ENCODE results near the gene TTLL3.

Gene TTLL3

GRCh38 chr3:9792405-9793160 is 17.5 kb upstream of the TTLL3 start, which contains the start of the genes ARPC4 and TADA3:
ARPC4 (plus strand) TSS chr3:9793082; CDS start chr3:9793122, 40 bp downstream.
TADA3 (minus strand) TSS chr3:9792473; CDS start chr3:9791466, 1,007 bp downstream.
- intact Hi-C loops (cut with DNase I; ENCODE audit: low total_unique reads) = loop anchor here (2.0 kb wide), 1 partner anchor 22 kb away; no protein-coding TSS in a partner anchor
- H3K27me3 ChIP-seq = no peaks in the 10 kb centered on the region
- H3K4me3 ChIP-seq = peak within 1 kb of the TSS; percentile 68 to 95
- no peaks in the 10 kb centered on the region for H3K9me3 ChIP-seq
- peak within 1 kb of the TSS; percentile 94 to 97 for H3K27ac ChIP-seq
- peaks cover 24 to 52% (median 26%) of the 10 kb centered on the region in 3 donors for H3K36me3 ChIP-seq
- H3K4me1 ChIP-seq = peaks cover 0 to 44% (median 37%) of the 10 kb centered on the region in 4 donors
- peak; percentile 94 to 96 for DNase-seq
- TF ChIP-seq CTCF (IDR thresholded peaks at IDR 0.05) = peak; percentile 21 to 37

DNA sequence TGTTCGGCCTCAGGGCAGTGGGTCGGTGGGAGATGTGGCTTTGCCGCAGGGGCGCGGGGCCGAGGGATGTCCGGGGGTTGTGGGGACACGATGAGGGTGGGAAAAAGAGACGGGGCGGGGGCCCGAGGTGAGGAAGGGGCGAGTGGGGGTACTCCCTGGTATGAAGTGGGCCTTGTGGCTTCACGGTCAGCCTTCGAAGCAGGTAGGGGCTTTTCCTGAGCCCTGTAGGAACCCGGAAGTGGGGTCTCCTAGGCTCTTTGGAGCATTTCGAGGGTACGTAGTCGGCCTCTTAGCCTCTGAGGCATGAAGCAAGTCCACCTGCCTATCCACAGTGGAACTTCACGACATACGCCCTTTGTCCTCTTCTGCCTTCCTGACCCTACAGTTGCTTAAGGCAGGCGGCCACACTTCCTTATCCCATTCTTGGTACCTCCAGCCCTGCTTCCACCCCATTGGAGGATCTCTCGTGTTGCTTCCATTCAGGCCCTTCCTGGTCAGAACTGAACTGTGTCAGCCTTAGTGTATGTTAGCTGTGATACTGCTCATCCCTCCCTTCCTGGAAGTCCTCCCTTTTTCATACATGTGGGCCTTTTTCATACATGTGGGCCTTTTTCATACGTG is 16.8 kb upstream of the TTLL3 start:
- peak in 1 of 2 donors; percentile 38 for DNase-seq
- intact Hi-C loops (cut with DNase I; ENCODE audit: low total_unique reads) = loop anchor here (2.0 kb wide), 1 partner anchor 22 kb away; no protein-coding TSS in a partner anchor
- no peaks in the 10 kb centered on the region for H3K9me3 ChIP-seq
- peak overlapping the region; percentile 94 to 97 for H3K27ac ChIP-seq
- H3K4me1 ChIP-seq = peaks cover 0 to 44% (median 37%) of the 10 kb centered on the region in 4 donors
- H3K27me3 ChIP-seq = no peaks in the 10 kb centered on the region
- no peak for TF ChIP-seq CTCF (IDR thresholded peaks at IDR 0.05)
- H3K36me3 ChIP-seq = peaks cover 25 to 52% (median 33%) of the 10 kb centered on the region in 3 donors
- H3K4me3 ChIP-seq = peak overlapping the region; percentile 68 to 95

DNA sequence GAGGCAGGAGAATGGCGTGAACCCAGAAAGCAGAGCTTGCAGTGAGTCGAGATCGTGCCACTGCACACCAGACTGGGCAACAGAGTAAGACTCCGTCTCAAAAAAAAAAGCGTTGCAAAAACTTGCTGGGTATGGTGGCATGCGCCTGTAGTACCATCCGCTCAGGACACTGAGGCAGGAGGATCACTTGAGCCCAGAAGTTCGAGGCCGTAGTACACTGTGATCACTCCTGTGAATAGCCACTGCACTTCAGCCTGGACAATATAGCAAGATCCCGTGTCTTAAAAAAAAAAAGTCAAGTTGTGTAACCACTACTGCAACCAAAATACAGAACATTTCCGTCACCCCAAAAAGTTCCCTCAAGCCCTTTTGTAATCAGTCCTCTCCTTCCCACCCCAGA is 15.7 kb upstream of the TTLL3 start:
- H3K9me3 ChIP-seq = no peaks in the 10 kb centered on the region
- H3K36me3 ChIP-seq = peaks cover 26 to 52% (median 33%) of the 10 kb centered on the region in 3 donors
- peak overlapping the region; percentile 68 to 95 for H3K4me3 ChIP-seq
- H3K27ac ChIP-seq = no peak overlapping the region
- no peak for DNase-seq
- no peak for TF ChIP-seq CTCF (IDR thresholded peaks at IDR 0.05)
- intact Hi-C loops (cut with DNase I; ENCODE audit: low total_unique reads) = no loop called here
- no peaks in the 10 kb centered on the region for H3K27me3 ChIP-seq
- H3K4me1 ChIP-seq = peaks cover 0 to 44% (median 37%) of the 10 kb centered on the region in 4 donors

DNA sequence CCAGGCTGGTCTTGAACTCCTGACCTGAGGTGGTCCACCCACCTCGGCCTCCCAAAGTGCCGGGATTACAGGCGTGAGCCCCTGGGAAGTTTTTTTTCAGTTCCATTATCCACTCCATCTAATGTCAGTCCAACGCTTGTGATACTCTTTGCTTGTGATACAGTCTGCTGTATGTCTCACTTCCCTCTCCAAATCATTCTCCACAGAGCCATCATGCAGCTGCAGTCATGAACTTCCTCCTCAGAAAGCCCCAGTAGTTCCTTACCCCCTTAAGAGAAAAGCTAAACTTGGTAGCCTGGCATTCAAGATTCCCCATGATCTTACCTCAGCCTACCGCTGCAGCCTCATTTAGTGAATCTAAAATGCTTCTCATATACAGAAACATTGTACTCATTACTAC is 14.9 kb upstream of the TTLL3 start:
- H3K9me3 ChIP-seq = no peaks in the 10 kb centered on the region
- intact Hi-C loops (cut with DNase I; ENCODE audit: low total_unique reads) = no loop called here
- no peak overlapping the region for H3K4me3 ChIP-seq
- H3K4me1 ChIP-seq = peaks cover 0 to 44% (median 37%) of the 10 kb centered on the region in 4 donors
- no peak for TF ChIP-seq CTCF (IDR thresholded peaks at IDR 0.05)
- H3K27me3 ChIP-seq = no peaks in the 10 kb centered on the region
- no peak for DNase-seq
- peaks cover 29 to 52% (median 34%) of the 10 kb centered on the region in 3 donors for H3K36me3 ChIP-seq
- H3K27ac ChIP-seq = no peak overlapping the region

- Histone ChIP-seq H3K4me1 (peaks cover 0 to 31% (median 22%) of the 10 kb centered on the region in 4 donors), H3K27ac (no peak overlapping the region), H3K4me3 (no peak overlapping the region), H3K36me3 (peaks cover 49 to 65% (median 52%) of the 10 kb centered on the region in 3 donors), H3K9me3 (no peaks in the 10 kb centered on the region), H3K27me3 (no peaks in the 10 kb centered on the region)
- intact Hi-C loops (cut with DNase I; ENCODE audit: low total_unique reads) = no loop called here
- no peak for TF ChIP-seq CTCF (IDR thresholded peaks at IDR 0.05)
- DNase-seq = no peak
These were observed 12.7 kb upstream of the TTLL3 start for GRCh38 chr3:9797196-9797945.
